Uterus (tissue), 2 donors: Measurements from ENCODE around the gene CLMN.
"Not testable (repeated sequence)": the region's sequence is repeated elsewhere in the genome, so short reads cannot be mapped to it uniquely, and the experiment has no call there.

Experiments used
- POLR2A ChIP-seq, 2 donors: fragments of 450-650 bp; IDR thresholded peaks; one replicate each; pipeline ENCODE4 v1.6.1; 2016; ENCODE audit warnings: antibody characterized with exemption in 2 of 2, mild to moderate bottlenecking in 1 of 2, moderate library complexity in 1 of 2
- TF ChIP-seq, protein P1 (sequence below), 4 experiments: fragments of 200-600 bp in 2 of 4; fragments of 450-650 bp in 2 of 4; sonication (generic) in 2 of 4; IDR thresholded peaks; one replicate each; pipeline ENCODE4 v1.5.1; 2016 to 2019; ENCODE audit warnings: antibody characterized with exemption in 4 of 4, mild to moderate bottlenecking in 2 of 4, moderate library complexity in 1 of 4

DNA sequence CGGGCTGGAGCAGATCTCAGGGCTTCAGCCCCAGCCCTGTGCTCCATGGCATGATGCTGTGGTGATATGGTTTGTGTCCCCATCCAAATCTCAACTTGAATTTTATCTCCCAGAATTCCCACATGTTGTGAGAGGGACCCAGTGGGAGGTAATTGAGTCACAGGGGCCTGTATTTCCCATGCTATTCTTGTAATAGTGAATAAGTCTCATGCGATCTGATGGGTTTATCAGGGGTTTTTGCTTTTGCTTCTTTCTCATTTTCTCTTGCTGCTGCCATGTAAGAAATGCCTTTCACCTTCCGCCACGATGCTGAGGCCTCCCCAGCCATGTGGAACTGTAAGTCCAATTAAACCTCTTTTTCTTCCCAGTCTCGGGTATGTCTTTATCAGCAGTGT lies 36.7 kb downstream of the CLMN start:
- TF ChIP-seq, protein P1, sequence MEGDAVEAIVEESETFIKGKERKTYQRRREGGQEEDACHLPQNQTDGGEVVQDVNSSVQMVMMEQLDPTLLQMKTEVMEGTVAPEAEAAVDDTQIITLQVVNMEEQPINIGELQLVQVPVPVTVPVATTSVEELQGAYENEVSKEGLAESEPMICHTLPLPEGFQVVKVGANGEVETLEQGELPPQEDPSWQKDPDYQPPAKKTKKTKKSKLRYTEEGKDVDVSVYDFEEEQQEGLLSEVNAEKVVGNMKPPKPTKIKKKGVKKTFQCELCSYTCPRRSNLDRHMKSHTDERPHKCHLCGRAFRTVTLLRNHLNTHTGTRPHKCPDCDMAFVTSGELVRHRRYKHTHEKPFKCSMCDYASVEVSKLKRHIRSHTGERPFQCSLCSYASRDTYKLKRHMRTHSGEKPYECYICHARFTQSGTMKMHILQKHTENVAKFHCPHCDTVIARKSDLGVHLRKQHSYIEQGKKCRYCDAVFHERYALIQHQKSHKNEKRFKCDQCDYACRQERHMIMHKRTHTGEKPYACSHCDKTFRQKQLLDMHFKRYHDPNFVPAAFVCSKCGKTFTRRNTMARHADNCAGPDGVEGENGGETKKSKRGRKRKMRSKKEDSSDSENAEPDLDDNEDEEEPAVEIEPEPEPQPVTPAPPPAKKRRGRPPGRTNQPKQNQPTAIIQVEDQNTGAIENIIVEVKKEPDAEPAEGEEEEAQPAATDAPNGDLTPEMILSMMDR (IDR thresholded peaks at IDR 0.05) = not testable (repeated sequence)
- not testable (repeated sequence) for TF ChIP-seq POLR2A (IDR thresholded peaks at IDR 0.05)
